ENCODE results near the gene CDH13. TPM values are rescaled to one million over a fixed set of nuclear protein-coding genes. Genes with fewer than 3 reads are reported as not detected.

Gene CDH13
- total and polyA plus RNA-seq, 2 experiments from 2014 or later: 1.6 to 4.4 TPM

DNA sequence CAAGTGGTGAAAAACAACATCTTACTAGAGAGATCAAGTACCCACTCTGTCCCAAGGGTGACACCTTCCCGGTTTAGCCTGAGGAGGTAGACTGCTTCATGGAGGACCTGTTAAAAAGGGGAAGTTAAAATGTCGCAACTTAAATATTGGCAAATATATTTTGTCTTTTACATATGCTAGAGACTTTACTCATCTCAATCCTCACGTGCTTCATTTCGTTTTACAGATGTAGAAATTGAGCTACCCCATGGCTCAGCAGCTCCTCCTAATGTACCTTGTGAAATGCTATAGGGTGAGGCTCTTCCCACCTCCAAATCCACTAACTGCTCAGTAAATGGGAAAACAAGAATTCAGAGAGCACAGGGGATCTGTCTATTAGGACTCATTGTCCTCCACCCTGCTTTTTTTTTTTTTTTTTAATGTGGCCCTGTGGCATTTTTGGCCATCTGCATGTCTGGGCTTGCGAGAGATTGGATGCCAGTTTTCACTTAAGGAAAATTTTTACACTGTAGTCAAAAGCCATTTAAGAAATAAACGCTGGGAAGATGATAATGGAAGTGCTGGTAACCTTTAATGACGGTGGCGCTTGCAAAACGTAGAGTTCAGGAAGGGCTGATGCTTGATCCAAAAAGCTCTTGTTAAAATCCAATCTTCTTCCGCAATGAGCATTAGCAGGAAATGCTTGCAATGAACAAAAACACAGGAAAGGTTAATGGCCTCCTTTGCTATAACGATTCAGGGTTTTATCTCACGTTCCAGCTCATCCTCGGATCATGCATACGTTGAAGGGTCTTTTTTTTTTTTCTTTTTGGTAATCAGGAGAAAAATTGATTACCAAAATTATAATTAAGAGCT, 1220.8 kb downstream of the CDH13 start:
- TF ChIP-seq, protein P1, sequence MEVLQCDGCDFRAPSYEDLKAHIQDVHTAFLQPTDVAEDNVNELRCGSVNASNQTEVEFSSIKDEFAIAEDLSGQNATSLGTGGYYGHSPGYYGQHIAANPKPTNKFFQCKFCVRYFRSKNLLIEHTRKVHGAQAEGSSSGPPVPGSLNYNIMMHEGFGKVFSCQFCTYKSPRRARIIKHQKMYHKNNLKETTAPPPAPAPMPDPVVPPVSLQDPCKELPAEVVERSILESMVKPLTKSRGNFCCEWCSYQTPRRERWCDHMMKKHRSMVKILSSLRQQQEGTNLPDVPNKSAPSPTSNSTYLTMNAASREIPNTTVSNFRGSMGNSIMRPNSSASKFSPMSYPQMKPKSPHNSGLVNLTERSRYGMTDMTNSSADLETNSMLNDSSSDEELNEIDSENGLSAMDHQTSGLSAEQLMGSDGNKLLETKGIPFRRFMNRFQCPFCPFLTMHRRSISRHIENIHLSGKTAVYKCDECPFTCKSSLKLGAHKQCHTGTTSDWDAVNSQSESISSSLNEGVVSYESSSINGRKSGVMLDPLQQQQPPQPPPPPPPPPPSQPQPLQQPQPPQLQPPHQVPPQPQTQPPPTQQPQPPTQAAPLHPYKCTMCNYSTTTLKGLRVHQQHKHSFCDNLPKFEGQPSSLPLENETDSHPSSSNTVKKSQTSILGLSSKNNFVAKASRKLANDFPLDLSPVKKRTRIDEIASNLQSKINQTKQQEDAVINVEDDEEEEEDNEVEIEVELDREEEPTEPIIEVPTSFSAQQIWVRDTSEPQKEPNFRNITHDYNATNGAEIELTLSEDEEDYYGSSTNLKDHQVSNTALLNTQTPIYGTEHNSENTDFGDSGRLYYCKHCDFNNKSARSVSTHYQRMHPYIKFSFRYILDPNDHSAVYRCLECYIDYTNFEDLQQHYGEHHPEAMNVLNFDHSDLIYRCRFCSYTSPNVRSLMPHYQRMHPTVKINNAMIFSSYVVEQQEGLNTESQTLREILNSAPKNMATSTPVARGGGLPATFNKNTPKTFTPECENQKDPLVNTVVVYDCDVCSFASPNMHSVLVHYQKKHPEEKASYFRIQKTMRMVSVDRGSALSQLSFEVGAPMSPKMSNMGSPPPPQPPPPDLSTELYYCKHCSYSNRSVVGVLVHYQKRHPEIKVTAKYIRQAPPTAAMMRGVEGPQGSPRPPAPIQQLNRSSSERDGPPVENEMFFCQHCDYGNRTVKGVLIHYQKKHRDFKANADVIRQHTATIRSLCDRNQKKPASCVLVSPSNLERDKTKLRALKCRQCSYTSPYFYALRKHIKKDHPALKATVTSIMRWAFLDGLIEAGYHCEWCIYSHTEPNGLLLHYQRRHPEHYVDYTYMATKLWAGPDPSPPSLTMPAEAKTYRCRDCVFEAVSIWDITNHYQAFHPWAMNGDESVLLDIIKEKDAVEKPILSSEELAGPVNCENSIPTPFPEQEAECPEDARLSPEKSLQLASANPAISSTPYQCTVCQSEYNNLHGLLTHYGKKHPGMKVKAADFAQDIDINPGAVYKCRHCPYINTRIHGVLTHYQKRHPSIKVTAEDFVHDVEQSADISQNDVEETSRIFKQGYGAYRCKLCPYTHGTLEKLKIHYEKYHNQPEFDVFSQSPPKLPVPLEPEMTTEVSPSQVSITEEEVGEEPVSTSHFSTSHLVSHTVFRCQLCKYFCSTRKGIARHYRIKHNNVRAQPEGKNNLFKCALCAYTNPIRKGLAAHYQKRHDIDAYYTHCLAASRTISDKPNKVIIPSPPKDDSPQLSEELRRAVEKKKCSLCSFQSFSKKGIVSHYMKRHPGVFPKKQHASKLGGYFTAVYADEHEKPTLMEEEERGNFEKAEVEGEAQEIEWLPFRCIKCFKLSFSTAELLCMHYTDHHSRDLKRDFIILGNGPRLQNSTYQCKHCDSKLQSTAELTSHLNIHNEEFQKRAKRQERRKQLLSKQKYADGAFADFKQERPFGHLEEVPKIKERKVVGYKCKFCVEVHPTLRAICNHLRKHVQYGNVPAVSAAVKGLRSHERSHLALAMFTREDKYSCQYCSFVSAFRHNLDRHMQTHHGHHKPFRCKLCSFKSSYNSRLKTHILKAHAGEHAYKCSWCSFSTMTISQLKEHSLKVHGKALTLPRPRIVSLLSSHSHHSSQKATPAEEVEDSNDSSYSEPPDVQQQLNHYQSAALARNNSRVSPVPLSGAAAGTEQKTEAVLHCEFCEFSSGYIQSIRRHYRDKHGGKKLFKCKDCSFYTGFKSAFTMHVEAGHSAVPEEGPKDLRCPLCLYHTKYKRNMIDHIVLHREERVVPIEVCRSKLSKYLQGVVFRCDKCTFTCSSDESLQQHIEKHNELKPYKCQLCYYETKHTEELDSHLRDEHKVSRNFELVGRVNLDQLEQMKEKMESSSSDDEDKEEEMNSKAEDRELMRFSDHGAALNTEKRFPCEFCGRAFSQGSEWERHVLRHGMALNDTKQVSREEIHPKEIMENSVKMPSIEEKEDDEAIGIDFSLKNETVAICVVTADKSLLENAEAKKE (CRISPR knock-in tag; IDR thresholded peaks at IDR 0.05): no peak
- TF ChIP-seq NANOG (IDR thresholded peaks at IDR 0.05; ENCODE audit: borderline replicate concordance) (no peak), CREB1 (CRISPR knock-in tag; IDR thresholded peaks at IDR 0.05; ENCODE audit: low read depth) (no peak), STAT1 (IDR thresholded peaks at IDR 0.05; ENCODE audit: unreplicated experiment) (no peak)
- TF ChIP-seq, protein P2, sequence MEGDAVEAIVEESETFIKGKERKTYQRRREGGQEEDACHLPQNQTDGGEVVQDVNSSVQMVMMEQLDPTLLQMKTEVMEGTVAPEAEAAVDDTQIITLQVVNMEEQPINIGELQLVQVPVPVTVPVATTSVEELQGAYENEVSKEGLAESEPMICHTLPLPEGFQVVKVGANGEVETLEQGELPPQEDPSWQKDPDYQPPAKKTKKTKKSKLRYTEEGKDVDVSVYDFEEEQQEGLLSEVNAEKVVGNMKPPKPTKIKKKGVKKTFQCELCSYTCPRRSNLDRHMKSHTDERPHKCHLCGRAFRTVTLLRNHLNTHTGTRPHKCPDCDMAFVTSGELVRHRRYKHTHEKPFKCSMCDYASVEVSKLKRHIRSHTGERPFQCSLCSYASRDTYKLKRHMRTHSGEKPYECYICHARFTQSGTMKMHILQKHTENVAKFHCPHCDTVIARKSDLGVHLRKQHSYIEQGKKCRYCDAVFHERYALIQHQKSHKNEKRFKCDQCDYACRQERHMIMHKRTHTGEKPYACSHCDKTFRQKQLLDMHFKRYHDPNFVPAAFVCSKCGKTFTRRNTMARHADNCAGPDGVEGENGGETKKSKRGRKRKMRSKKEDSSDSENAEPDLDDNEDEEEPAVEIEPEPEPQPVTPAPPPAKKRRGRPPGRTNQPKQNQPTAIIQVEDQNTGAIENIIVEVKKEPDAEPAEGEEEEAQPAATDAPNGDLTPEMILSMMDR (conservative IDR thresholded peaks at IDR 0.05; ENCODE audit: low read depth in 2 of 2): peak in 1 of 2 experiments; percentile 52; a peak in 2 of 4 replicates
- H3K36me3 ChIP-seq (ENCODE audit: insufficient read depth): no peaks in the 10 kb centered on the region
- H2AFZ ChIP-seq: 0 out of 2 replicates have a peak overlapping the region, but pooled peaks have one; percentile 8
- no peak overlapping the region for H3K4me3 Mint-ChIP-seq
- H3K4me2 ChIP-seq: no peak overlapping the region
- no peaks in the 10 kb centered on the region; the same call in 2 of the 3 replicates for H3K9me3 Mint-ChIP-seq
- H3K9me2 ChIP-seq (ENCODE audit: insufficient read depth): 0 out of 2 replicates have a peak, but pooled peaks cover 2% of the 10 kb centered on the region
- H3K4me1 ChIP-seq (ENCODE audit: insufficient read depth): peaks cover 47% of the 10 kb centered on the region
- H3K27ac ChIP-seq (ENCODE audit: low read depth): no peak overlapping the region
- H3K36me3 Mint-ChIP-seq (ENCODE audit: low read depth): no peaks in the 10 kb centered on the region
- H3F3A ChIP-seq (replicated peaks; ENCODE audit: low read depth): no peaks in the 10 kb centered on the region
- peak overlapping the region; percentile 38 for H3K27ac Mint-ChIP-seq
- H3K4me1 Mint-ChIP-seq: peaks cover 51% of the 10 kb centered on the region
- no peaks in the 10 kb centered on the region for H3K27me3 ChIP-seq (ENCODE audit: insufficient read depth)
- DNase-seq (ENCODE audit: low spot score) (no peak), ATAC-seq (no peak)
- H4K20me1 ChIP-seq (replicated peaks; ENCODE audit: insufficient read depth): no peaks in the 10 kb centered on the region
- H3K4me3 ChIP-seq: no peak overlapping the region
- peaks cover 9% of the 10 kb centered on the region for H3K27me3 Mint-ChIP-seq (ENCODE audit: insufficient read depth, low read depth, poor library complexity)
- H3K79me2 ChIP-seq (replicated peaks; ENCODE audit: insufficient read depth): no peaks in the 10 kb centered on the region

Measured in GM23338 (cell line).